Transverse colon (tissue), 4 donors: ENCODE data around the gene RNF141.
A peak's percentile ranks its signal among the peaks of the same experiment; 100 is the strongest.

Source experiments
- CTCF ChIP-seq, 5 experiments: fragments of 200-600 bp in 3 of 5; fragments of 450-650 bp in 2 of 5; sonication (generic) in 3 of 5; IDR thresholded peaks; 1 replicate in 2 of 5; 2 replicates in 3 of 5; pipeline ENCODE4 v1.5.1; 2016 to 2017; ENCODE audit warnings: antibody characterized with exemption in 5 of 5, inconsistent platforms in 3 of 5, mild to moderate bottlenecking in 2 of 5, moderate library complexity in 1 of 5
- EP300 ChIP-seq: sonication (generic); formaldehyde crosslinking; IDR thresholded peaks from one replicate; pipeline ENCODE4 v1.6.1; 2017; ENCODE audit warnings: antibody characterized with exemption, low read depth
- POLR2A ChIP-seq: fragments of 450-650 bp; IDR thresholded peaks from one replicate; pipeline ENCODE4 v1.6.1; 2016; ENCODE audit warnings: antibody characterized with exemption, mild to moderate bottlenecking, moderate library complexity
- POLR2AphosphoS5 ChIP-seq, 3 donors: sonication (generic); formaldehyde crosslinking; IDR thresholded peaks; one replicate each; pipeline ENCODE4 v1.6.1; 2016; ENCODE audit warnings: antibody characterized with exemption in 3 of 3

DNA sequence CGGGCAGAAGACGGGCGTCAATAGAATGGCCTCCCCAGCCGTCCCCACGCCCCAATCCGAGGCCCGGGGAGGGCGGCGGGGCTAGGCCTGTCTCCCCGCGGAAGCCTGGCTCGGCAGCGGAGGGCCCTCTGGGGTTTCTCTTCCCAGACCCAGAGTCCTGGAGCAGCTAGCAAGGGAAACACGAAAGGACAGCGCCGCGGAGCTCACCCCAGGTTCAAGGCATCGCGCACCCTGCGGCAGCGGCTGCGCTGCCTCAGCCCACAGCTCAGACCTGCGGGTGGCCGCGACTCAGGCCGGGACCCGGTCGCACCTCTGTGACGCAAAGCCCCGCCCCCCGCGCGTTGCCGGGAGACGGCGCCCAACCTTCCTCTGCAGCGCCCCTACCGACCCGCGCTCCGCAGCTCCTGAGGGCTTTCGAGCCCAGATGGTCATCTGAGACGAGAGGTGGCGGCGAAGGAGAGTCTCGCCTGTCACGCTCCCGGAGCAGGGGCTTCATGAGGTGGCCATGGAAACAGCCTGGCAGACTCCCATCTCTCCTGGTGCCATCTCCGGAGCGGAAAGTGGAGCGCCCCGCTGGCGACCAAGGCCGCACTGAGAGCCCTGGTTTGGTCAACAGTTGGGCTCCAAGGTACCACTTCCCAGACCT is at the start of gene RNF141:
- TF ChIP-seq CTCF (IDR thresholded peaks at IDR 0.05): peak; percentile 79 to 95 (median 84)
- TF ChIP-seq POLR2A: peak; percentile 96
- no peak for TF ChIP-seq EP300
- TF ChIP-seq POLR2AphosphoS5 (IDR thresholded peaks at IDR 0.05): peak; percentile 96 to 98 (median 98)
